HG02798 (cell line): ENCODE measurements around the gene OGFOD3.
"Not testable (repeated sequence)": the region's sequence is repeated elsewhere in the genome, so short reads cannot be mapped to it uniquely, and the experiment has no call there.

ENCODE experiments used
- ATAC-seq: cut with Tn5 transposase; IDR thresholded peaks from one replicate; pipeline ENCODE4 v1.9.1; 2021; ENCODE audit warnings: mild to moderate bottlenecking; ENCODE audit not compliant: unreplicated experiment, poor library complexity

OGFOD3 gene

GRCh38 chr17:82435601-82436583 is 17.5 kb upstream of the OGFOD3 start:
- ATAC-seq = no peak

GRCh38 chr17:82435103-82435502 is 16.7 kb upstream of the OGFOD3 start:
- no peak for ATAC-seq

DNA sequence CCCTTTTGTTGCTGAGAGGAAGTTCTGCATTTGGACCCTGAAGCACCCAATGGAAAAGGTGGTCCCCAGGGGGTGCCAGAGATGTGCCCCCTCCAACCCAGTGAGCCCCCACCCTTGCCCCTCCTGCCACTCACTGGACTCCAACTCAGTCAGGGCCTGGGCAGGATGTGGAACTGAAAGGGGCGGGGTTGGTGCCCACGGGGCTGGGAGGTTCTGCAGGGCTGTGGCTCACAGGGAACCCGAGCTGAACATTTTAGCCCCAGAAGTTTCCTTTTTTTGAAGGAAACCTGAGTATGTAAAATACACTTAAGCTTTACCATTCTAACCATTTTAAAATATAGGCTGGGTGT is 15.8 kb upstream of the OGFOD3 start:
- no peak for ATAC-seq

DNA sequence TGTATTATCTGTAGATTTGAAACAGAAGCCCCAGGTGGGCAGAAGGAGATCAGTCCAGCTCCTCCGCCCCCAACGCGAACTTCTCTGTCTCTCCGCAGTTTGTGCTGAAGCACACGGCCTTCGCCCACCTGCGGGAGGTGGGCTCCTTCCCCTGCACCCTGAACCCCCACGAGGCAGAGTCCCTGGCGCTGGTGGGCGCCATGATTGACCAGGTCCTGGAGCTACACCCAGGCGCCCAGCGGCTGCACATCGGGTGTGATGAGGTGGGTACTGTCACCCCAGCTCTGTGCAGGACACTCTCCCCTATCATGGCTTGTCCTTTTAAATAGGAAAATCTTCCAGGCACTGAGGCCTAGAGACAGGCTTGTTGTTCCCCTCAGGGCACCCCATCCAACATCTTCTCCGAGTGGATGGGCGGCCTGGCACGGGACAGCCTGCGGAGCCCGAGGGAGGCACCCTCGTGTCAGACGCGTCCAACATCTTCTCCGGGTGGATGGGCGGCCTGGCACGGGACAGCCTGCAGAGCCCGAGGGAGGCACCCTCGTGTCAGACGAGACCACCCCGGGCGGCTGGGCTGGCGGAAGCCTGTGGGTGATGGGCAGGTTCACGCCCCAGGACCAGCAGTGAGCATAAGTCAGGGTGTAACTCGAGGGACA is 15.3 kb upstream of the OGFOD3 start:
- ATAC-seq = no peak

DNA sequence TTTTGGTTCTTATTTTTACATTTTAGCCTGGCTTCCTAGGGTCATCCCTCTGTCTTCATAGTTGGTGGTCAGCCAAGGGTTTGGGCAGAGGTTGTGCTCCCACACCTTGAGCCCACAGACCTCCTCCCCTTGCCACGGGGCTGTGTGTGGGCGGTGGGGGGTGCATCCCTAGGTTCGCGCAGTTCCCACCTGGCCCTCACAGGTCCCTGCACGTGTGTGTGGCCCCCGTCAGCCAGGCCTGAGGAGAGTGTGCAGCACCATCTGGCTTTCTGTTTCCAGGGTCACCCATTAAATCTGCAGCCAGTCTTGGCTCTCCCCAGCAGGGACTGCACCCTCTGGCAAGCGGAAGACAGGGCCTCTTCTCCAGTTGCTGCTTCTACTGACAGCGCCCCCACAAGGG is 13.6 kb upstream of the OGFOD3 start:
- no peak for ATAC-seq

DNA sequence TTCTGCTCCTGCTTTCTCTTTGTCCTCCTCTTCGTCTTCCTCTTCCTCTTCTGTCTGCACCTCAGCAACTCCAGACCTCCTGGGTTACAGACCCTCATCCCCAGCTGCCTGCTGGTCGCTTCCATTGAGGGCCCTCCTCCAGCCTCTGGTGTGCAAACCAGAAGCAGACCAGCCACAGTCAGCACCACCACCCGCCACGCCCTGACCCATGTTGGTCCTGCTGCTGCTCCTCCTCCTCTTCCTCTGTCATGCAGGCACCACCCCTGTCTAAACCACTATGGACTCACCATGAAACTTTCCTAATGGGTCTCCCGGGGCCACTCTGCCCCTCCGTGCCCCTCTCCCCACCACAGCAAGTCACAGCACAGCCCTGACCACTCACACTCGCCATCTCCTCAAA is 11.4 kb upstream of the OGFOD3 start:
- ATAC-seq = no peak

DNA sequence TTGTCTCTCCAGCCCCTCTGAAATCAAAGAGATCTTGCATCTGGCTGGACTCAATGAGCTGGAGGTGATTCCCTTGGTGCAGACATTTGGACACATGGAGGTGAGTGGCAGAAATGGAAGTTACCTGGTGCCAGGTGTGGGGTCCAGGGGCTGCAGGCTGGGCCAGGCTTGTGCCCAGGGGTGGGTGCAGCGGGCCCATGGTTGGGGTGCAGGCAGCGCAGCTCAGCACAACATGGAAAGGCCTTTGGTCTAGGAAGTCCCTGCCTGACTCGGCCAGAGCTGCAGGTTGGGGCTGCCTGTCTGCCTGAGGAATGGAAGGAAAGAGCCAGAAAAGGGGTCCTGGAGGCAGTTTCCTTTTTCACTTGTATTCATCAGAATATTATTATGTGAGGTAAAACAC is 10.2 kb upstream of the OGFOD3 start:
- no peak for ATAC-seq

- no peak for ATAC-seq
Observed at GRCh38 chr17:82424863-82425159, 6.4 kb upstream of the OGFOD3 start.

GRCh38 chr17:82424001-82424862 is 5.8 kb upstream of the OGFOD3 start:
- no peak for ATAC-seq

- no peak for ATAC-seq
Observed at GRCh38 chr17:82419540-82419939, 1.2 kb upstream of the OGFOD3 start.

DNA sequence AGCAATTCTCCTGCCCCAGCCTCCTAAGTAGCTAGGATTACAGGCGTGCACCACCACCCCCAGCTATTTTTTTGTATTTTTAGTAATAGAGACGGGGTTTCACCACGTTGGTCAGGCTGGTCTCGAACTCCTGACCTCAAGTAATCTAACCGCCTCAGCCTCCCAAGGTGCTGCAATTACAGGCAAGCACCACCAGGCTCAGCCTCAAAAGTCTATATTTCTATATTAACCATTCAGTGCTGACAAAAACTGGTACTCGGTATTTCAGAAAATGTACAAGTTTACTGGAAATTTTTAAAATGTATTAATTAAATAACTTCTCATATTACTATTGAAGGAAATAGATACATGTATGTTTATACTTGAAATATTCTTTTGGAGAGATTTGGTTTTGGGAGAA is 1.6 kb downstream of the OGFOD3 start:
- ATAC-seq = no peak

DNA sequence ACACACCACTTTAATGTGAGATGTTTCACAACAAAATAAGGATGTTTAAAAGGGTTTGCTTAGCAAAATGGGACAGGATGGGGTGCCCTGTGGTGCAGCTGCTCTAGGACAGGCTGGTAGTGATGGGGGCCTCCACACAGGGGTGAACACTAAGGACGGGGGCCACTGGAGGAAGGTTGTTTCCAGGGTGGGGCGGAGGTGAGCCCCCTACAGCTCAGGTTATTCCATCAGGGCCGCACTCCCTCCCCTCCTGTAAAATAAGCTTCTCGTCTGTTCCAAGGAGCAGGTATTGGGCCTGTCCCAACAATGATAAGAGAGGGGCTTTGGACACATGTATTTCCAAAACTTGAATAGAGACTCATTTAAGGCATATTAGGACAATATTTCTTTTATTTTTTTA is 2.1 kb downstream of the OGFOD3 start:
- ATAC-seq = no peak

DNA sequence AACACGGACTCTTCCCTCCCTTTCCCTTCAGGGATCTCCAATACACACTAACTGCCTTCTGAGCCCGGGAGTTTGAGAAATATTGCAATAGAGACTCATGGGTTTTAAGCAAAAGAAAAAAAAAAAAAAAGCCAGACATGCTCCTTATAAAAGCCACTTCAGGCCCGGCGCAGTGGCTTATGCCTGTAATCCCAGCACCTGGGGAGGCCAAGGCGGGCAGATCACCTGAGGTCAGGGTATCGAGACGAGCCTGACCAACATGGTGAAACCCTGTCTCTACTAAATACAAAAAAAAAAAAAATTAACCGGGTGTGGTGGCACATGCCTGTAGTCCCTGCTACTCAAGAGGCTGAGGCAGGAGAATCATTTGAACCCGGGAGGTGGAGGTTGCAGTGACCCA is 2.6 kb downstream of the OGFOD3 start:
- ATAC-seq = no peak

GRCh38 chr17:82415336-82415735 is 3.0 kb downstream of the OGFOD3 start:
- no peak for ATAC-seq

DNA sequence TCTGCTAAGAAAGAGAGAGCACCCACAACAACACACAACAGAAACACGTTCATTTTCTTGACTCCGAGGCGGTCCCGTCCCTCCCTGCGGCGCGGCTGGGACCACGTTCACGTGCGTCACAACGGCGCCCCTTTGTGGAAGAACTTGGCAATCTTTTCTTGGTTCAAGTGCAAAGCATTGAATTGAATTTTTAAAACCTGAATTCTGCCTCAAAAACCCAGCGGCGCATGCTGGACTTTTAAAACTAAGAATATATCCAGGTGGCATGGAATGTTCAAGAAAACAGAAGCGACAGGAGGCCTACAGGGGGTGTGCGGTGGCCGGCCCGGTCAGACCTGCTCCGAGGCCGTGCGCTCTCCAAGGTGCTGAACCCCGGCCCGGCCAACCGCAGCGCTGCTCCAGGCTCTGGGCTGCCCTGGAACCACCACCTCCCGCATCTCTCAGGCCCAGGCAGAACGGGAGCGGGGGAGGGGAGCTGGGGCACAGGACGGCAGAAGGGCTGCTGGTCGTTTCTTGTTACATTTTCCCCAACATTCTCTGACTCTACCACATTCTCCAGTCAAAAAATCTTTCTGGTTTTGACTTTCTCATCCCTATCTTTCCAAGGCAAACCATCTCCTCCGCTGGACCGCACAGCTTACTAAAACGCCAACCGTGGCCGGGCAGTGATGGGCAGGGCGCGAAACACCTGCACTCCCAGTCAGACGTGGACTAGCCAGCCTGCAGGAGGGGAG is 3.7 kb downstream of the OGFOD3 start:
- ATAC-seq = no peak

- ATAC-seq = no peak
Observed at GRCh38 chr17:82412535-82413520, 5.6 kb downstream of the OGFOD3 start.

DNA sequence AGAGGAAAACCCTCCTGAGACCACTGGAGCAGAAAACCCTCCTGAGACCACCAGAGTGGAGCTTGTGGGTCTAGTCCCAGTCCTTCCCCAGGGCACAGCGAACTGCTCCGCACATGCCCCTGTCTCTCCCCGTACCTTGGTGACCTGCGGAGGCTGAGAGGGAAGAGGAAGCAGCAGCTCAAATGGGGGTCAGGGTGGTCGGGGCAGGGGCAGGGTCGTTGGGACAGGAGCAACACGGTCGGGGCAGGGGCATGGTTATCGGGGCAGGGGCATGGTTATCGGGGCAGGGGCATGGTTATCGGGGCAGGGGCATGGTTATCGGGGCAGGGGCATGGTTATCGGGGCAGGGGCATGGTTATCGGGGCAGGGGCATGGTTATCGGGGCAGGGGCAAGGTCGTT is 6.3 kb downstream of the OGFOD3 start:
- not testable (repeated sequence) for ATAC-seq

GRCh38 chr17:82411396-82412053 is 6.9 kb downstream of the OGFOD3 start:
- ATAC-seq = no peak
